ENCODE measurements around the gene ALDH3B2.

Gene ALDH3B2

GRCh38 chr11:67613960-67614715 lies 60.3 kb downstream of the ALDH3B2 start:
- peak overlapping the region in 4 of 5 donors; percentile 53 to 63 (median 58) for H3K9ac ChIP-seq (ENCODE audit: low read length in 5 of 5)
- H3K9me3 ChIP-seq (ENCODE audit: control insufficient read depth in 5 of 5, low read length in 5 of 5) = no peaks in the 10 kb centered on the region
- peaks cover 0 to 18% (median 14%) of the 10 kb centered on the region in 5 donors for H3K4me1 ChIP-seq (ENCODE audit: control insufficient read depth in 5 of 5, insufficient read depth in 5 of 5, low read length in 5 of 5)
- peaks cover 0 to 18% (median 15%) of the 10 kb centered on the region in 5 donors for H3K27me3 ChIP-seq (ENCODE audit: control insufficient read depth in 5 of 5, insufficient read depth in 4 of 5, low read length in 5 of 5)
- no peak overlapping the region for H3K27ac ChIP-seq (ENCODE audit: low read depth, low read length)
- H3K4me3 ChIP-seq (ENCODE audit: low read depth in 1 of 5, low read length in 5 of 5) = peak overlapping the region; percentile 60 to 72 (median 68)
- peaks cover 0 to 38% (median 35%) of the 10 kb centered on the region in 5 donors for H3K36me3 ChIP-seq (ENCODE audit: control insufficient read depth in 5 of 5, insufficient read depth in 5 of 5, low read length in 5 of 5)

GRCh38 chr11:67613313-67613959 lies 61.0 kb downstream of the ALDH3B2 start:
- peaks cover 0 to 18% (median 14%) of the 10 kb centered on the region in 5 donors for H3K4me1 ChIP-seq (ENCODE audit: control insufficient read depth in 5 of 5, insufficient read depth in 5 of 5, low read length in 5 of 5)
- peak overlapping the region in 3 of 5 donors; percentile 55 to 63 (median 61) for H3K9ac ChIP-seq (ENCODE audit: low read length in 5 of 5)
- H3K27ac ChIP-seq (ENCODE audit: low read depth, low read length) = no peak overlapping the region

GRCh38 chr11:67612751-67613150 lies 61.7 kb downstream of the ALDH3B2 start:
- H3K27me3 ChIP-seq (ENCODE audit: control insufficient read depth in 5 of 5, insufficient read depth in 4 of 5, low read length in 5 of 5) = peaks cover 0 to 18% (median 15%) of the 10 kb centered on the region in 5 donors
- peaks cover 0 to 46% (median 42%) of the 10 kb centered on the region in 5 donors for H3K36me3 ChIP-seq (ENCODE audit: control insufficient read depth in 5 of 5, insufficient read depth in 5 of 5, low read length in 5 of 5)
- no peak overlapping the region for H3K27ac ChIP-seq (ENCODE audit: low read depth, low read length)
- H3K4me1 ChIP-seq (ENCODE audit: control insufficient read depth in 5 of 5, insufficient read depth in 5 of 5, low read length in 5 of 5) = peaks cover 0 to 24% (median 19%) of the 10 kb centered on the region in 5 donors
- no peak overlapping the region for H3K9ac ChIP-seq (ENCODE audit: low read length in 5 of 5)
- no peak overlapping the region for H3K4me3 ChIP-seq (ENCODE audit: low read depth in 1 of 5, low read length in 5 of 5)
- H3K9me3 ChIP-seq (ENCODE audit: control insufficient read depth in 5 of 5, low read length in 5 of 5) = no peaks in the 10 kb centered on the region

More at GRCh38 chr11:67613313-67613959, 61.0 kb downstream of the ALDH3B2 start:
- Histone ChIP-seq H3K4me3 (ENCODE audit: low read depth in 1 of 5, low read length in 5 of 5) (peak overlapping the region; percentile 60 to 72 (median 68)), H3K9me3 (ENCODE audit: control insufficient read depth in 5 of 5, low read length in 5 of 5) (no peaks in the 10 kb centered on the region), H3K27me3 (ENCODE audit: control insufficient read depth in 5 of 5, insufficient read depth in 4 of 5, low read length in 5 of 5) (peaks cover 0 to 18% (median 15%) of the 10 kb centered on the region in 5 donors), H3K36me3 (ENCODE audit: control insufficient read depth in 5 of 5, insufficient read depth in 5 of 5, low read length in 5 of 5) (peaks cover 0 to 45% (median 42%) of the 10 kb centered on the region in 5 donors)
